GM21447 (cell line): ENCODE results near the gene NATD1.

Source experiments
- ATAC-seq: cut with Tn5 transposase; IDR thresholded peaks from one replicate; pipeline ENCODE4 v1.9.1; 2021; ENCODE audit not compliant: unreplicated experiment

Gene NATD1

GRCh38 chr17:21275579-21276263, 22.5 kb upstream of the NATD1 start:
- ATAC-seq, result peak; percentile 92

- no peak for ATAC-seq
Observed at GRCh38 chr17:21275047-21275578, 21.9 kb upstream of the NATD1 start.

GRCh38 chr17:21272881-21273792, 19.9 kb upstream of the NATD1 start:
- ATAC-seq, result no peak

- ATAC-seq, result no peak
Observed at GRCh38 chr17:21272250-21272649, 19.0 kb upstream of the NATD1 start.

- no peak for ATAC-seq
Observed at GRCh38 chr17:21271454-21272183, 18.4 kb upstream of the NATD1 start.

GRCh38 chr17:21269394-21269793, 16.2 kb upstream of the NATD1 start:
- no peak for ATAC-seq

GRCh38 chr17:21268596-21269188, 15.5 kb upstream of the NATD1 start:
- no peak for ATAC-seq

- ATAC-seq, result no peak
Observed at GRCh38 chr17:21263376-21263775, 10.2 kb upstream of the NATD1 start.

- ATAC-seq, result no peak
Observed at GRCh38 chr17:21262259-21262993, 9.2 kb upstream of the NATD1 start.

- no peak for ATAC-seq
Observed at GRCh38 chr17:21258593-21258992, 5.4 kb upstream of the NATD1 start.

GRCh38 chr17:21253646-21254441, 634 bp upstream of the NATD1 start:
- peak; percentile 13 for ATAC-seq

- no peak for ATAC-seq
Observed at GRCh38 chr17:21252289-21252795, 868 bp downstream of the NATD1 start.

- no peak for ATAC-seq
Observed at GRCh38 chr17:21251337-21252010, 1.7 kb downstream of the NATD1 start.

GRCh38 chr17:21250854-21251253, 2.4 kb downstream of the NATD1 start:
- ATAC-seq, result no peak

GRCh38 chr17:21249920-21250703, 3.1 kb downstream of the NATD1 start:
- ATAC-seq, result no peak

- no peak for ATAC-seq
Observed at GRCh38 chr17:21249086-21249795, 4.0 kb downstream of the NATD1 start.

- no peak for ATAC-seq
Observed at GRCh38 chr17:21248500-21248899, 4.7 kb downstream of the NATD1 start.
